HCT116 (cell line): ENCODE data around the gene FERMT3. TPM values are rescaled to one million over a fixed set of nuclear protein-coding genes. Genes with fewer than 3 reads are reported as not detected.

ENCODE experiments used
- ATAC-seq: fragments of 200-7000 bp; cut with Tn5 transposase; 2 replicates; pipeline ENCODE4 v1.9.1; 2020; ENCODE audit warnings: mild to moderate bottlenecking, moderate library complexity
- BruUV-seq: library from RNA; stranded (reverse); fragments of 400-500 nt; replicated peaks from 2 replicates; lab custom pipeline; 2021; lab: Mats Ljungman, UMichigan
- CTCF ChIA-PET: fragments of 300-600 bp; sonication (Branson Sonifier 250); formaldehyde crosslinking; loops from one replicate; lab custom pipeline; 2021; ENCODE audit warnings: antibody characterized with exemption; lab: Charles Lee
- POLR2A ChIA-PET: fragments of 300-600, 350-600 bp; sonication (Branson Sonifier 250); formaldehyde crosslinking; loops from one replicate; lab custom pipeline; 2021; ENCODE audit warnings: antibody characterized with exemption; lab: Charles Lee
- RAD21 ChIA-PET, 2 experiments: fragments of 300-600 bp; sonication (Branson Sonifier 250); formaldehyde crosslinking; loops; one replicate each; lab custom pipeline; 2023; ENCODE audit warnings: low total read pairs in 2 of 2; ENCODE audit not compliant: uncharacterized antibody in 2 of 2, unreplicated experiment in 2 of 2, low non-redundant PET in 1 of 2; lab: Charles Lee
- DNase-seq: peaks from one replicate; pipeline ENCODE4 v3.0.0-alpha.2; 2010; ENCODE audit warnings: low read depth, low spot score
- H2AFZ ChIP-seq: fragments of 200-600 bp; shearing (Covaris generic), sonication (generic); 2 replicates; pipeline ENCODE4 v1.6.1; 2017; ENCODE audit warnings: low read depth, mixed run types, mixed read lengths, antibody characterized with exemption, low read length; ENCODE audit not compliant: poor library complexity, severe bottlenecking
- H3K27ac ChIP-seq: 2 replicates; pipeline ENCODE4 v1.5.1; 2012; ENCODE audit warnings: low read depth, low read length
- H3K27me3 ChIP-seq: fragments of 200-600 bp; sonication (generic); 2 replicates; pipeline ENCODE4 v1.6.1; 2016; ENCODE audit warnings: mixed run types, low read length, mixed read lengths; ENCODE audit not compliant: insufficient read depth
- H3K36me3 ChIP-seq, 2 experiments: fragments of 200-500 bp in 1 of 2; fragments of 200-600 bp in 1 of 2; sonication (Bioruptor generic) in 1 of 2; sonication (generic) in 1 of 2; 2 replicates each; pipeline versions ENCODE4 v1.5.1 to v1.6.1; 2014 to 2016; ENCODE audit warnings: low read length in 2 of 2, inconsistent platforms in 1 of 2, mixed read lengths in 1 of 2, mixed run types in 1 of 2; ENCODE audit not compliant: insufficient read depth in 2 of 2, control insufficient read depth in 1 of 2
- H3K4me1 ChIP-seq, 2 experiments: fragments of 200-600 bp in 1 of 2; sonication (generic) in 1 of 2; 2 replicates each; pipeline versions ENCODE4 v1.5.1 to v1.6.1; 2012 to 2017; ENCODE audit warnings: low read length in 2 of 2, inconsistent platforms in 1 of 2, mild to moderate bottlenecking in 1 of 2, mixed read lengths in 1 of 2, mixed run types in 1 of 2, moderate library complexity in 1 of 2; ENCODE audit not compliant: insufficient read depth in 2 of 2, control insufficient read depth in 1 of 2
- H3K4me2 ChIP-seq: fragments of 200-600 bp; sonication (generic); 2 replicates; pipeline ENCODE4 v1.6.1; 2017; ENCODE audit warnings: mixed run types, low read length, mixed read lengths
- H3K4me3 ChIP-seq, 2 experiments: fragments of 200-600 bp in 1 of 2; sonication (generic) in 1 of 2; replicated peaks in 1 of 2; 2 replicates each; pipeline ENCODE4 v1.5.1; 2011 to 2016; ENCODE audit warnings: low read length in 2 of 2, control low read depth in 1 of 2, low read depth in 1 of 2, mild to moderate bottlenecking in 1 of 2, mixed read lengths in 1 of 2, mixed run types in 1 of 2
- H3K79me2 ChIP-seq: fragments of 200-600 bp; sonication (generic); 2 replicates; pipeline ENCODE4 v1.6.1; 2017; ENCODE audit warnings: mild to moderate bottlenecking, mixed run types, low read length, moderate library complexity, mixed read lengths; ENCODE audit not compliant: insufficient read depth
- H3K9ac ChIP-seq: fragments of 200-600 bp; sonication (generic); 2 replicates; pipeline ENCODE4 v1.6.1; 2016; ENCODE audit warnings: low read length, mixed read lengths
- H3K9me2 ChIP-seq: fragments of 200-600 bp; sonication (generic), shearing (Covaris generic); 2 replicates; pipeline ENCODE4 v1.6.1; 2017; ENCODE audit warnings: mixed run types, mild to moderate bottlenecking, moderate library complexity; ENCODE audit not compliant: insufficient read depth
- H3K9me3 ChIP-seq, 2 experiments: fragments of 200-500 bp in 1 of 2; fragments of 200-600 bp in 1 of 2; sonication (Bioruptor generic) in 1 of 2; sonication (generic) in 1 of 2; 2 replicates each; pipeline ENCODE4 v1.6.1; 2014 to 2017; ENCODE audit warnings: low read length in 2 of 2, mixed read lengths in 2 of 2, inconsistent platforms in 1 of 2, low read depth in 1 of 2, mild to moderate bottlenecking in 1 of 2, mixed run types in 1 of 2, moderate library complexity in 1 of 2; ENCODE audit not compliant: control insufficient read depth in 1 of 2, insufficient read depth in 1 of 2
- H4K20me1 ChIP-seq: fragments of 200-600 bp; sonication (generic), shearing (Covaris generic); 2 replicates; pipeline ENCODE4 v1.6.1; 2017; ENCODE audit warnings: mixed run types, mild to moderate bottlenecking, moderate library complexity; ENCODE audit not compliant: insufficient read depth
- CBX3 ChIP-seq: IDR thresholded peaks from 2 replicates; pipeline ENCODE4 v1.6.1; 2012; ENCODE audit warnings: low read depth
- EGR1 ChIP-seq: IDR thresholded peaks from 2 replicates; pipeline ENCODE4 v1.6.1; 2012; ENCODE audit warnings: low read depth
- EZH2phosphoT487 ChIP-seq: fragments of 200-600 bp; IDR thresholded peaks from 2 replicates; pipeline ENCODE4 v1.6.1; 2018; ENCODE audit warnings: antibody characterized with exemption, borderline replicate concordance
- JUND ChIP-seq: IDR thresholded peaks from 2 replicates; pipeline ENCODE4 v1.6.1; 2012
- POLR2A ChIP-seq: IDR thresholded peaks from 2 replicates; pipeline ENCODE4 v1.7.0; 2011; ENCODE audit warnings: borderline replicate concordance; ENCODE audit not compliant: insufficient read depth, insufficient read length; ENCODE audit errors: extremely low read depth
- SIN3A ChIP-seq: IDR thresholded peaks from 2 replicates; pipeline ENCODE4 v1.6.1; 2012; ENCODE audit warnings: low read depth
- SP1 ChIP-seq: IDR thresholded peaks from 2 replicates; pipeline ENCODE4 v1.6.1; 2012; ENCODE audit warnings: low read depth
- ZNF274 ChIP-seq: fragments of 200-500 bp; sonication (Bioruptor generic); IDR thresholded peaks from 2 replicates; pipeline ENCODE4 v1.6.1; 2014; ENCODE audit warnings: mild to moderate bottlenecking, low read depth, low read length, inconsistent platforms
- intact Hi-C: fragments of 100-400 bp; cut with micrococcal nuclease; formaldehyde crosslinking; loops from 2 replicates; pipeline ENCODE4 v1.10.0; 2022
- total RNA-seq: library from RNA; stranded (reverse); gene quantifications from one replicate; pipeline ENCODE4 v1.2.1, GENCODE V29; 2021; ENCODE audit not compliant: unreplicated experiment
- TF ChIP-seq, protein P1 (sequence below): IDR thresholded peaks from 2 replicates; pipeline ENCODE4 v1.6.1; 2012
- TF ChIP-seq, protein P2 (sequence below): IDR thresholded peaks from 2 replicates; pipeline ENCODE4 v1.6.1; 2011; ENCODE audit warnings: mild to moderate bottlenecking, low read length, moderate library complexity; ENCODE audit not compliant: insufficient replicate concordance; ENCODE audit errors: extremely low read depth
- TF ChIP-seq, protein P3 (sequence below): IDR thresholded peaks from 2 replicates; pipeline ENCODE4 v1.6.1; 2012; ENCODE audit warnings: low read depth

Gene FERMT3
- total RNA-seq, 1 experiment from 2014 or later = 4.3 TPM

DNA sequence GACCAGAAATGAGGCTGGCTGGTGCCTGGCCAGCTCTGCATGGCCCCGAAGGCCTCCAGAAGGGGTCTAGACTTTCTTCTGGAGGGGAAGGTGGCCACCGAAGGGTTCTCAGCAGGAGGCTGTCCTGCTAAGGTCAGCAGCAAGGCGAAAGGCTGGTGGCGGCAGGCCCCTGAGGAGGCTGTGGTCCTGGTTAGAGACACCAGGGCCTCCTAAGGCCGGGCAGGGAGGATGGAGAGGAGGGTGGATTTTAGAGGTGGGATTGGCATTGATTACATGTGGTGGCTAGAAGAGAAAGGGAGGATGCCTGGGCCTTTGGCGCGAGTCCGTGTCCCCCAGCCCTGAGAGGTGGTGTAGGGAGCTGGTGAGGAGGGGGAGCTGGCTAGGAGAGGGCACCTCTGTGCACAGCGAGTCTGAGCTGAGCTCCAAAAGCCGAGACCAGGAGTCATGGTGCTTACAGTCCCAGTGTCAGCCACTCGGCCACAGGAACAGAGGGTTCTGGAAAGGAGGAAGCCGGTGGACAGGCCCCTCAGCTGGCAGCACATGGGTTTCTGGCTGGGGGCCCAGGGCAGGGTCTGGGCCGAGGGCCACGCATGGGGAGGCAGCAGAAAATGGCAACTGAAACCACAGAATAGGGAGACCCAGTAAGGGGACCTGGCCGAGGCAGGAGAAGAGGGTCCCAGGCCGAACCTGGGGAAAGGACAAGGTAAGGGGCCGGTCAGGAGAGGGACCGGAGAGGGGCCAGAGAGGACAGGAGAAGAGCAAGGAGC is 2.5 kb downstream of the FERMT3 start:
- peaks cover 14 to 16% of the 10 kb centered on the region in 2 experiments for H3K36me3 ChIP-seq
- peaks cover 4% of the 10 kb centered on the region; the same call in 1 of the 2 replicates for H3K79me2 ChIP-seq
- H3K9ac ChIP-seq = no peak overlapping the region
- H3K4me1 ChIP-seq = peaks cover 0 to 7% of the 10 kb centered on the region in 2 experiments; a peak in 1 of 4 replicates
- no peak overlapping the region for H2AFZ ChIP-seq
- no peaks in the 10 kb centered on the region for H3K9me2 ChIP-seq
- no peak for TF ChIP-seq JUND
- no peak for TF ChIP-seq POLR2A
- TF ChIP-seq, protein P1, sequence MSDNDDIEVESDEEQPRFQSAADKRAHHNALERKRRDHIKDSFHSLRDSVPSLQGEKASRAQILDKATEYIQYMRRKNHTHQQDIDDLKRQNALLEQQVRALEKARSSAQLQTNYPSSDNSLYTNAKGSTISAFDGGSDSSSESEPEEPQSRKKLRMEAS = no peak
- no peak for TF ChIP-seq SP1
- TF ChIP-seq SIN3A = no peak
- TF ChIP-seq, protein P2, sequence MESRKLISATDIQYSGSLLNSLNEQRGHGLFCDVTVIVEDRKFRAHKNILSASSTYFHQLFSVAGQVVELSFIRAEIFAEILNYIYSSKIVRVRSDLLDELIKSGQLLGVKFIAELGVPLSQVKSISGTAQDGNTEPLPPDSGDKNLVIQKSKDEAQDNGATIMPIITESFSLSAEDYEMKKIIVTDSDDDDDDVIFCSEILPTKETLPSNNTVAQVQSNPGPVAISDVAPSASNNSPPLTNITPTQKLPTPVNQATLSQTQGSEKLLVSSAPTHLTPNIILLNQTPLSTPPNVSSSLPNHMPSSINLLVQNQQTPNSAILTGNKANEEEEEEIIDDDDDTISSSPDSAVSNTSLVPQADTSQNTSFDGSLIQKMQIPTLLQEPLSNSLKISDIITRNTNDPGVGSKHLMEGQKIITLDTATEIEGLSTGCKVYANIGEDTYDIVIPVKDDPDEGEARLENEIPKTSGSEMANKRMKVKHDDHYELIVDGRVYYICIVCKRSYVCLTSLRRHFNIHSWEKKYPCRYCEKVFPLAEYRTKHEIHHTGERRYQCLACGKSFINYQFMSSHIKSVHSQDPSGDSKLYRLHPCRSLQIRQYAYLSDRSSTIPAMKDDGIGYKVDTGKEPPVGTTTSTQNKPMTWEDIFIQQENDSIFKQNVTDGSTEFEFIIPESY = no peak
- TF ChIP-seq EZH2phosphoT487 = no peak
- TF ChIP-seq EGR1 = no peak
- TF ChIP-seq, protein P3, sequence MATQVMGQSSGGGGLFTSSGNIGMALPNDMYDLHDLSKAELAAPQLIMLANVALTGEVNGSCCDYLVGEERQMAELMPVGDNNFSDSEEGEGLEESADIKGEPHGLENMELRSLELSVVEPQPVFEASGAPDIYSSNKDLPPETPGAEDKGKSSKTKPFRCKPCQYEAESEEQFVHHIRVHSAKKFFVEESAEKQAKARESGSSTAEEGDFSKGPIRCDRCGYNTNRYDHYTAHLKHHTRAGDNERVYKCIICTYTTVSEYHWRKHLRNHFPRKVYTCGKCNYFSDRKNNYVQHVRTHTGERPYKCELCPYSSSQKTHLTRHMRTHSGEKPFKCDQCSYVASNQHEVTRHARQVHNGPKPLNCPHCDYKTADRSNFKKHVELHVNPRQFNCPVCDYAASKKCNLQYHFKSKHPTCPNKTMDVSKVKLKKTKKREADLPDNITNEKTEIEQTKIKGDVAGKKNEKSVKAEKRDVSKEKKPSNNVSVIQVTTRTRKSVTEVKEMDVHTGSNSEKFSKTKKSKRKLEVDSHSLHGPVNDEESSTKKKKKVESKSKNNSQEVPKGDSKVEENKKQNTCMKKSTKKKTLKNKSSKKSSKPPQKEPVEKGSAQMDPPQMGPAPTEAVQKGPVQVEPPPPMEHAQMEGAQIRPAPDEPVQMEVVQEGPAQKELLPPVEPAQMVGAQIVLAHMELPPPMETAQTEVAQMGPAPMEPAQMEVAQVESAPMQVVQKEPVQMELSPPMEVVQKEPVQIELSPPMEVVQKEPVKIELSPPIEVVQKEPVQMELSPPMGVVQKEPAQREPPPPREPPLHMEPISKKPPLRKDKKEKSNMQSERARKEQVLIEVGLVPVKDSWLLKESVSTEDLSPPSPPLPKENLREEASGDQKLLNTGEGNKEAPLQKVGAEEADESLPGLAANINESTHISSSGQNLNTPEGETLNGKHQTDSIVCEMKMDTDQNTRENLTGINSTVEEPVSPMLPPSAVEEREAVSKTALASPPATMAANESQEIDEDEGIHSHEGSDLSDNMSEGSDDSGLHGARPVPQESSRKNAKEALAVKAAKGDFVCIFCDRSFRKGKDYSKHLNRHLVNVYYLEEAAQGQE = no peak
- no peak for TF ChIP-seq CBX3
- TF ChIP-seq ZNF274 = no peak
- no peak overlapping the region for H3K27ac ChIP-seq
- no peak overlapping the region for H3K4me2 ChIP-seq
- ATAC-seq (no peak), DNase-seq (no peak)
- ChIA-PET POLR2A (no interaction called here), CTCF (no interaction called here), RAD21 (no interaction called here)
- no peaks in the 10 kb centered on the region for H4K20me1 ChIP-seq
- BruUV-seq = no TSS peak
- H3K4me3 ChIP-seq = no peak overlapping the region
- no peaks in the 10 kb centered on the region for H3K27me3 ChIP-seq
- H3K9me3 ChIP-seq = no peaks in the 10 kb centered on the region
- intact Hi-C loops = no loop called here
